K562 (cell line): ENCODE data around the gene CEACAM7. TPM values are rescaled to one million over a fixed set of nuclear protein-coding genes. Genes with fewer than 3 reads are reported as not detected.

Source experiments
- MGA ChIP-seq: fragments of 450-650 bp; IDR thresholded peaks from 2 replicates; pipeline ENCODE4 v1.6.1; 2016; ENCODE audit warnings: mild to moderate bottlenecking, moderate library complexity
- MTF1 ChIP-seq: fragments of 250-450 bp; sonication (Bioruptor Pico); IDR thresholded peaks from 2 replicates; pipeline ENCODE4 v1.9.0; 2021; ENCODE audit warnings: moderate library complexity, mild to moderate bottlenecking, inconsistent platforms, borderline replicate concordance
- POLR2AphosphoS5 ChIP-seq: IDR thresholded peaks from 2 replicates; pipeline ENCODE4 v1.6.1; 2011; ENCODE audit warnings: mild to moderate bottlenecking, low read depth, low read length, moderate library complexity; ENCODE audit not compliant: control insufficient read depth, insufficient read depth
- PPARD ChIP-seq: fragments of 250-450 bp; sonication (Bioruptor Pico); IDR thresholded peaks from 2 replicates; pipeline ENCODE4 v1.8.0; 2022; ENCODE audit warnings: inconsistent platforms, mild to moderate bottlenecking, moderate library complexity
- RBM34 ChIP-seq: fragments of 200-400 bp; formaldehyde crosslinking; IDR thresholded peaks from 2 replicates; pipeline ENCODE4 v1.6.1; 2018; ENCODE audit warnings: low read length, borderline replicate concordance; ENCODE audit not compliant: insufficient read depth
- RNF2 ChIP-seq: sonication (generic); IDR thresholded peaks from 2 replicates; pipeline ENCODE4 v1.6.1; 2016
- RNF219 ChIP-seq: fragments of 250-450 bp; sonication (Bioruptor Pico); IDR thresholded peaks from 2 replicates; pipeline ENCODE4 v1.5.0; 2022; ENCODE audit warnings: mild to moderate bottlenecking
- THAP7 ChIP-seq: fragments of 250-450 bp; sonication (Bioruptor Pico); IDR thresholded peaks from 2 replicates; pipeline ENCODE4 v1.5.0; 2021
- XRCC4 ChIP-seq: IDR thresholded peaks from one replicate; pipeline ENCODE4 v1.6.1; 2011; ENCODE audit not compliant: insufficient read depth, insufficient read length; ENCODE audit errors: extremely low read depth
- ZFPM2 ChIP-seq: fragments of 250-450 bp; sonication (Bioruptor Pico); IDR thresholded peaks from 2 replicates; pipeline ENCODE4 v1.5.1; 2022; ENCODE audit warnings: mild to moderate bottlenecking
- ZNF212 ChIP-seq: fragments of 450-650 bp; formaldehyde crosslinking; IDR thresholded peaks from 2 replicates; pipeline ENCODE4 v1.4.0; 2020; ENCODE audit warnings: mild to moderate bottlenecking
- ZNF785 ChIP-seq: fragments of 250-450 bp; sonication (Bioruptor Pico); IDR thresholded peaks from 2 replicates; pipeline ENCODE4 v1.4.0; 2020; ENCODE audit warnings: mild to moderate bottlenecking
- polyA plus RNA-seq, 8 experiments: library from polyadenylated mRNA; depleted of rRNA in 4 of 8; stranded (reverse) in 5 of 8; unstranded in 3 of 8; fragments of >200 nt; fragmentation: Nextera tagmentation in 2 of 8; fragmentation: Illumina TruSeq in 1 of 8; extraction: Ambion mirVana in 2 of 8; extraction: Trizol in 1 of 8; gene quantifications; 2 replicates each; pipeline versions ENCODE4 v1.2.1 to v1.2.3, GENCODE V29; 2011 to 2014; ENCODE audit warnings: inconsistent platforms in 1 of 8, missing spikeins in 1 of 8
- total RNA-seq, 7 experiments: library from RNA; depleted of rRNA in 6 of 7; stranded (reverse); fragments of >200 nt in 6 of 7; fragmentation: Illumina TruSeq in 2 of 7; extraction: Trizol in 2 of 7; gene quantifications; 2 replicates each; pipeline versions ENCODE4 v1.2.1 to v1.2.3, GENCODE V29; 2011 to 2021; ENCODE audit warnings: low replicate concordance in 1 of 7

CEACAM7 gene
- total and polyA plus RNA-seq, 9 of the 15 experiments (the other 6 are each of a cell fraction or from before 2014, with no cell fraction given): not detected

GRCh38 chr19:41706741-41707501, 18.9 kb upstream of the CEACAM7 start (continued):
- TF ChIP-seq PPARD (no peak), RNF2 (no peak), THAP7 (no peak), MGA (no peak), RBM34 (no peak), POLR2AphosphoS5 (no peak), RNF219 (CRISPR knock-in tag) (no peak), ZNF212 (CRISPR knock-in tag) (no peak), MTF1 (CRISPR knock-in tag) (no peak), XRCC4 (no peak), ZFPM2 (CRISPR knock-in tag) (no peak), ZNF785 (CRISPR knock-in tag) (no peak)
